HEK293T (cell line): Measurements from ENCODE around the gene MOCS1.

Experiments used
- BHLHE40 ChIP-seq: fragments of 450-650 bp; IDR thresholded peaks from 2 replicates; pipeline ENCODE4 v1.6.1; 2016; ENCODE audit warnings: mild to moderate bottlenecking, moderate library complexity, borderline replicate concordance
- FOXM1 ChIP-seq: fragments of 450-650 bp; IDR thresholded peaks from 2 replicates; pipeline ENCODE4 v1.6.1; 2017; ENCODE audit warnings: mild to moderate bottlenecking, borderline replicate concordance
- LEF1 ChIP-seq: fragments of 450-650 bp; IDR thresholded peaks from 2 replicates; pipeline ENCODE4 v1.6.1; 2017; ENCODE audit warnings: mild to moderate bottlenecking, borderline replicate concordance
- NFRKB ChIP-seq: fragments of 450-650 bp; IDR thresholded peaks from 2 replicates; pipeline ENCODE4 v1.6.1; 2016; ENCODE audit warnings: mild to moderate bottlenecking, moderate library complexity
- SUZ12 ChIP-seq: fragments of 450-650 bp; IDR thresholded peaks from 2 replicates; pipeline ENCODE4 v1.6.1; 2016; ENCODE audit warnings: mild to moderate bottlenecking
- TARDBP ChIP-seq: fragments of 450-650 bp; IDR thresholded peaks from 2 replicates; pipeline ENCODE4 v1.6.1; 2016
- ZNF384 ChIP-seq: fragments of 450-650 bp; IDR thresholded peaks from 2 replicates; pipeline ENCODE4 v1.6.1; 2016

- TF ChIP-seq NFRKB (no peak), ZNF384 (no peak), BHLHE40 (no peak), SUZ12 (no peak), TARDBP (no peak), LEF1 (no peak), FOXM1 (no peak)
These were observed 48.5 kb upstream of the MOCS1 start for GRCh38 chr6:39982720-39983119.
